ENCODE measurements around the gene P3H2.

DNA sequence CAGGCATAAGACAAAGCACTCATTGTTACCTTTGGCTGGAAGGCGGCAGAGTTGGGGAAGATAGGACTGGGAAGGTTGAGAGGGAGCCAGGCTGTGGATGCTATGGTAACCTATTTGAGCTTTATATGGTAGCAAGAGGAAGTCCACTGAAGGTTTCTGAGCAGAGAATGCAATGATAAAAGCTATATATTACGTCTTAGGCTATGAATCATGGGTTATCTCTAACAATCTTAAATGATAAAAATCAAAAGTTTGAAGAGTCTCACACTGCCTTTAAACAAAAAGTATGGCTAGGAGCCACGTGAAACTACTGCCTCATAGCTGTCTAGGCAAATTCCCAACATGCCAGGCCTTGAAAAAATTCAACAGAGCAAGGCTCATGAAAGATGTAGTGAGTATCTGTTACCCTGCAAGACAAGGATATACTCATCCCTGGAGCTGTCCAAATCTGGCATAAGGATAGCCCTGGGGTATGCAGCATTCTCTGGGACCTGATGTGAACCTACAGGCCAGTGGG is 4.1 kb downstream of the P3H2 start:
- no peak for TF ChIP-seq ZNF792 (tag by site-specific recombination; IDR thresholded peaks at IDR 0.05)
- TF ChIP-seq, protein P1, sequence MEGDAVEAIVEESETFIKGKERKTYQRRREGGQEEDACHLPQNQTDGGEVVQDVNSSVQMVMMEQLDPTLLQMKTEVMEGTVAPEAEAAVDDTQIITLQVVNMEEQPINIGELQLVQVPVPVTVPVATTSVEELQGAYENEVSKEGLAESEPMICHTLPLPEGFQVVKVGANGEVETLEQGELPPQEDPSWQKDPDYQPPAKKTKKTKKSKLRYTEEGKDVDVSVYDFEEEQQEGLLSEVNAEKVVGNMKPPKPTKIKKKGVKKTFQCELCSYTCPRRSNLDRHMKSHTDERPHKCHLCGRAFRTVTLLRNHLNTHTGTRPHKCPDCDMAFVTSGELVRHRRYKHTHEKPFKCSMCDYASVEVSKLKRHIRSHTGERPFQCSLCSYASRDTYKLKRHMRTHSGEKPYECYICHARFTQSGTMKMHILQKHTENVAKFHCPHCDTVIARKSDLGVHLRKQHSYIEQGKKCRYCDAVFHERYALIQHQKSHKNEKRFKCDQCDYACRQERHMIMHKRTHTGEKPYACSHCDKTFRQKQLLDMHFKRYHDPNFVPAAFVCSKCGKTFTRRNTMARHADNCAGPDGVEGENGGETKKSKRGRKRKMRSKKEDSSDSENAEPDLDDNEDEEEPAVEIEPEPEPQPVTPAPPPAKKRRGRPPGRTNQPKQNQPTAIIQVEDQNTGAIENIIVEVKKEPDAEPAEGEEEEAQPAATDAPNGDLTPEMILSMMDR (tag by site-specific recombination; IDR thresholded peaks at IDR 0.05), result no peak
- TF ChIP-seq ZNF777 (tag by site-specific recombination; IDR thresholded peaks at IDR 0.05; ENCODE audit: borderline replicate concordance), result no peak
- TF ChIP-seq ZBTB20 (tag by site-specific recombination; IDR thresholded peaks at IDR 0.05), result no peak
- TF ChIP-seq ZEB2 (tag by site-specific recombination; IDR thresholded peaks at IDR 0.05), result no peak
- TF ChIP-seq, protein P2, sequence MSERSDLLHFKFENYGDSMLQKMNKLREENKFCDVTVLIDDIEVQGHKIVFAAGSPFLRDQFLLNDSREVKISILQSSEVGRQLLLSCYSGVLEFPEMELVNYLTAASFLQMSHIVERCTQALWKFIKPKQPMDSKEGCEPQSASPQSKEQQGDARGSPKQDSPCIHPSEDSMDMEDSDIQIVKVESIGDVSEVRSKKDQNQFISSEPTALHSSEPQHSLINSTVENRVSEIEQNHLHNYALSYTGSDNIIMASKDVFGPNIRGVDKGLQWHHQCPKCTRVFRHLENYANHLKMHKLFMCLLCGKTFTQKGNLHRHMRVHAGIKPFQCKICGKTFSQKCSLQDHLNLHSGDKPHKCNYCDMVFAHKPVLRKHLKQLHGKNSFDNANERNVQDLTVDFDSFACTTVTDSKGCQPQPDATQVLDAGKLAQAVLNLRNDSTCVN (tag by site-specific recombination; optimal IDR thresholded peaks at IDR 0.05), result no peak
- no peak for TF ChIP-seq ZNF555 (tag by site-specific recombination; conservative IDR thresholded peaks at IDR 0.05)
- no peak for TF ChIP-seq ZSCAN30 (tag by site-specific recombination; IDR thresholded peaks at IDR 0.05)
- no peak for TF ChIP-seq OSR2 (tag by site-specific recombination; IDR thresholded peaks at IDR 0.05)
- no peak for TF ChIP-seq ZNF19 (tag by site-specific recombination; IDR thresholded peaks at IDR 0.05; ENCODE audit: low read depth)
- TF ChIP-seq, protein P3, sequence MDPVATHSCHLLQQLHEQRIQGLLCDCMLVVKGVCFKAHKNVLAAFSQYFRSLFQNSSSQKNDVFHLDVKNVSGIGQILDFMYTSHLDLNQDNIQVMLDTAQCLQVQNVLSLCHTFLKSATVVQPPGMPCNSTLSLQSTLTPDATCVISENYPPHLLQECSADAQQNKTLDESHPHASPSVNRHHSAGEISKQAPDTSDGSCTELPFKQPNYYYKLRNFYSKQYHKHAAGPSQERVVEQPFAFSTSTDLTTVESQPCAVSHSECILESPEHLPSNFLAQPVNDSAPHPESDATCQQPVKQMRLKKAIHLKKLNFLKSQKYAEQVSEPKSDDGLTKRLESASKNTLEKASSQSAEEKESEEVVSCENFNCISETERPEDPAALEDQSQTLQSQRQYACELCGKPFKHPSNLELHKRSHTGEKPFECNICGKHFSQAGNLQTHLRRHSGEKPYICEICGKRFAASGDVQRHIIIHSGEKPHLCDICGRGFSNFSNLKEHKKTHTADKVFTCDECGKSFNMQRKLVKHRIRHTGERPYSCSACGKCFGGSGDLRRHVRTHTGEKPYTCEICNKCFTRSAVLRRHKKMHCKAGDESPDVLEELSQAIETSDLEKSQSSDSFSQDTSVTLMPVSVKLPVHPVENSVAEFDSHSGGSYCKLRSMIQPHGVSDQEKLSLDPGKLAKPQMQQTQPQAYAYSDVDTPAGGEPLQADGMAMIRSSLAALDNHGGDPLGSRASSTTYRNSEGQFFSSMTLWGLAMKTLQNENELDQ (tag by site-specific recombination; IDR thresholded peaks at IDR 0.05; ENCODE audit: low read depth), result no peak
